ENCODE results near the gene GCC2. TPM values are rescaled to one million over a fixed set of nuclear protein-coding genes. Genes with fewer than 3 reads are reported as not detected.

The GCC2 gene
- total RNA-seq, 6 experiments from 2014 or later, result 31.5 to 39.5 (median 32.8) TPM

DNA sequence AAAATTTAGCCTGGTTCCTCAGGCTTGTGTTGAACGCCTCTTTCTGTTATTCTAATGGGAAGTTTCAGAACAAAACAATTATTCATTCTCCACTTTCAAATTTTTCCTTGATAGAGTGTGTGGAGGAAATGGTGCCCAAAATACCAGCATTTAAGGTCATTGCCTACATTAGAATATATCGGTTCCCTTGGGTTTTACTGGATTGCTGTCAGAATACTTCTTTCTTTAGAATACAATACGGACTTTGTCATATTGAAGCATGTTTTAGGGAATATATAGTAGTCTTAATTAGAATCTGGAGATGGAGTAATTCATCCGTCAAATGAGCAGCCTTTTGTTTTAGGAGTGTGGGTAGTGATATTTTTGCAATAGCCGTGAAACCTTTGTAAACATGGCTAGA is 98.6 kb downstream of the GCC2 start:
- Mint-ChIP-seq H3K4me1 (ENCODE audit: low read depth) (peaks cover 19% of the 10 kb centered on the region), H3K9me3 (no peaks in the 10 kb centered on the region), H3K27ac (no peak overlapping the region), H3K27me3 (ENCODE audit: insufficient read depth) (no peaks in the 10 kb centered on the region; the same call in none of the 2 replicates), H3K4me3 (no peak overlapping the region), H3K36me3 (ENCODE audit: low read depth) (peaks cover 12% of the 10 kb centered on the region)
- TF ChIP-seq CTCF (IDR thresholded peaks at IDR 0.05), result no peak
- no peak for DNase-seq

DNA sequence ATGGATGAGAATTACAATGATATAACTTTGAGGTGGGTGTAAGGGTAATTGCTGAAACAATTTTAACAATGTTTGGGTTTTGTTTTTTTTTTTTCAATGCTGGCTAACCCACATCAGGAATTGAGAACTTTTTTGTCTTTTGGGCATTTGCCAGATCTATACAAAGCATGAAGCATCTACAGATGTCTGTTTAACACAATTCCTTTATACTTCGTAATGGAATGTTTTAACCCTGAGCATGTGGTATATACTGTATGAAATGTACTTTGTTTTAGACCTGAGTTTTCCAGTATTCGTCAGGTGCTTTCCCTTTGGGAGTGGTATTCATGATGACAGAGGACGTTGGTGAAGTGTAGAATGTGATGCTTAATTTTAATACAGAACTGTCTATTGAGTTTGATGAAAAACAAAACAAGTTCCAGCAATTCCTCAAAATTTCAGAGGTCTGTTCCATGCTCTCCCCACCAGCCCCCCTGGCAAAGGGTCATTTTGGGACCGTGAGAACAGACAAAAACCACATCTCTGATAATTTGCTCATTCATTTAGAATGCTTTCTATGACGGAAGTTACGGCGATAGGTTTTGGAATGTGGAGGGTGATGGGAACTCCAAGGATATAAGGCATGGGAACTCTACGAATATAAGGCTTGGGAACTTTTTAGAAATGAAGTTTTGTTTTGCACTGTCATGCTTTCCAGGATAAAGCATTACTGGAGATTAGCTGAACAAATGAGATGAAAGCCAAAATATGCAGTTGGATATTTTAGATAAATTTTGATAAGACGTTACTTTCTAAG is 99.4 kb downstream of the GCC2 start:
- H3K4me3 Mint-ChIP-seq, result no peak overlapping the region; the same call in 1 of the 2 replicates
- H3K27me3 Mint-ChIP-seq (ENCODE audit: insufficient read depth), result no peaks in the 10 kb centered on the region; the same call in none of the 2 replicates
- peak; percentile 16 for DNase-seq
- peak overlapping the region; percentile 59 for H3K27ac Mint-ChIP-seq
- peaks cover 24% of the 10 kb centered on the region for H3K4me1 Mint-ChIP-seq (ENCODE audit: low read depth)
- H3K9me3 Mint-ChIP-seq, result no peaks in the 10 kb centered on the region
- no peak for TF ChIP-seq CTCF (IDR thresholded peaks at IDR 0.05)
- H3K36me3 Mint-ChIP-seq (ENCODE audit: low read depth), result peaks cover 9% of the 10 kb centered on the region

GRCh38 chr2:108552566-108552965 is 103.6 kb downstream of the GCC2 start:
- no peak for TF ChIP-seq CTCF (IDR thresholded peaks at IDR 0.05)
- DNase-seq, result no peak
- H3K9me3 Mint-ChIP-seq, result no peaks in the 10 kb centered on the region
- H3K4me3 Mint-ChIP-seq, result no peak overlapping the region
- no peaks in the 10 kb centered on the region for H3K36me3 Mint-ChIP-seq (ENCODE audit: low read depth)
- H3K27ac Mint-ChIP-seq, result no peak overlapping the region
- H3K27me3 Mint-ChIP-seq (ENCODE audit: insufficient read depth), result no peaks in the 10 kb centered on the region; the same call in 1 of the 2 replicates
- H3K4me1 Mint-ChIP-seq (ENCODE audit: low read depth), result peaks cover 59% of the 10 kb centered on the region

GRCh38 chr2:108553209-108553919 is 104.4 kb downstream of the GCC2 start:
- no peaks in the 10 kb centered on the region for H3K36me3 Mint-ChIP-seq (ENCODE audit: low read depth)

DNA sequence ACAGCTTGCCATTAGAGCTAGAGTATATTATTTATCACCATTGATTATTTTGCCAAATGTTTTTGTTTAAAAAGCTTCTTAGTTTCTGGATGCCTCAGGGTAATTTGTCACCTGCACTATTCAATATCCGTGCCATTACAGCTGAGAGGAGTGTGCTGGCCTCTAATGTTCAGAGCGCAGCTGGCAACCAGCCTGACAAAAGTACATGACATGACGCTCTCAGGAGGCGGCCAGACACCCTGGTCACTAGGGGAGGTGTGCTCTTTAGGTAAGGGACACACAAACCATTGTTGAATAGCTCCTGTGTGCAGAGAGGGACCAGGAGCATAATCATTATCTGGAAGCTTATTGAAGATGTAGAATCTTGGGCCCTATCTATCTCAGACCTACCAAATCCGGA is 105.5 kb downstream of the GCC2 start:
- no peak overlapping the region for H3K27ac Mint-ChIP-seq
- no peaks in the 10 kb centered on the region; the same call in 1 of the 2 replicates for H3K27me3 Mint-ChIP-seq (ENCODE audit: insufficient read depth)
- H3K9me3 Mint-ChIP-seq, result no peaks in the 10 kb centered on the region

More at GRCh38 chr2:108553209-108553919, 104.4 kb downstream of the GCC2 start:
- no peak overlapping the region for H3K4me3 Mint-ChIP-seq
- H3K27ac Mint-ChIP-seq, result peak overlapping the region; percentile 32
- no peak for DNase-seq
- peaks cover 52% of the 10 kb centered on the region for H3K4me1 Mint-ChIP-seq (ENCODE audit: low read depth)
- H3K9me3 Mint-ChIP-seq, result no peaks in the 10 kb centered on the region
- no peaks in the 10 kb centered on the region; the same call in 1 of the 2 replicates for H3K27me3 Mint-ChIP-seq (ENCODE audit: insufficient read depth)
- no peak for TF ChIP-seq CTCF (IDR thresholded peaks at IDR 0.05)

More for the DNA sequence above, 105.5 kb downstream of the GCC2 start:
- no peak overlapping the region for H3K4me3 Mint-ChIP-seq
- H3K4me1 Mint-ChIP-seq (ENCODE audit: low read depth), result peaks cover 48% of the 10 kb centered on the region
- DNase-seq, result no peak
- TF ChIP-seq CTCF (IDR thresholded peaks at IDR 0.05), result no peak
- no peaks in the 10 kb centered on the region for H3K36me3 Mint-ChIP-seq (ENCODE audit: low read depth)
